ENCODE data around the gene PRPF38B. TPM values are rescaled to one million over a fixed set of nuclear protein-coding genes. Genes with fewer than 3 reads are reported as not detected.

The PRPF38B gene
- total and polyA plus RNA-seq, 9 of the 15 experiments (the other 6 are each of a cell fraction or from before 2014, with no cell fraction given) = 25.3 to 85.5 (median 66.4) TPM

GRCh38 chr1:108746382-108747170, 54.5 kb downstream of the PRPF38B start, which contains the start of gene STXBP3 (continued):
- TF ChIP-seq ZNF518B (CRISPR knock-in tag; IDR thresholded peaks at IDR 0.05) (no peak), ZNF280A (IDR thresholded peaks at IDR 0.05; ENCODE audit: low read depth, partially characterized antibody) (no peak), ZNF280B (CRISPR knock-in tag; IDR thresholded peaks at IDR 0.05) (no peak), CLOCK (CRISPR knock-in tag; IDR thresholded peaks at IDR 0.05; ENCODE audit: borderline replicate concordance) (no peak), PRMT5 (CRISPR knock-in tag; IDR thresholded peaks at IDR 0.05) (no peak), SNAPC5 (CRISPR knock-in tag; IDR thresholded peaks at IDR 0.05) (no peak), ZNF695 (CRISPR knock-in tag; IDR thresholded peaks at IDR 0.05) (no peak), RBM15 (IDR thresholded peaks at IDR 0.05; ENCODE audit: insufficient read depth, low read length) (no peak), HCFC1 (IDR thresholded peaks at IDR 0.05; ENCODE audit: low read depth, low read length) (peak; percentile 67), CHD4 (IDR thresholded peaks at IDR 0.05; ENCODE audit: insufficient read depth, insufficient replicate concordance, low read depth, low read length, poor library complexity, severe bottlenecking) (no peak), E2F5 (CRISPR knock-in tag; IDR thresholded peaks at IDR 0.05) (peak; percentile 87; the same call in 1 of the 2 replicates), IRF2 (CRISPR knock-in tag; IDR thresholded peaks at IDR 0.05) (no peak), NR2C1 (IDR thresholded peaks at IDR 0.05) (no peak), NR2C1 (tag; IDR thresholded peaks at IDR 0.05) (no peak), U2AF2 (optimal IDR thresholded peaks at IDR 0.05; ENCODE audit: low read depth, low read length) (no peak), SNRNP70 (optimal IDR thresholded peaks at IDR 0.05; ENCODE audit: low read depth, low read length) (no peak), ZNF24 (IDR thresholded peaks at IDR 0.05) (peak; percentile 70)

Measured in K562 (cell line).